Progenitor cell of endocrine pancreas (in vitro differentiated cells): ENCODE data around the gene SUN2. TPM values are rescaled to one million over a fixed set of nuclear protein-coding genes. Genes with fewer than 3 reads are reported as not detected.

Source experiments
- DNase-seq: peaks from one replicate; pipeline ENCODE4 v3.0.0; 2021; ENCODE audit warnings: low spot score; ENCODE audit not compliant: unreplicated experiment
- H3K27ac Mint-ChIP-seq: 2 replicates; pipeline ENCODE4 v1.8.0; 2021; ENCODE audit warnings: mild to moderate bottlenecking, moderate library complexity, mixed read lengths
- H3K27me3 Mint-ChIP-seq: 2 replicates; pipeline ENCODE4 v1.8.0; 2021; ENCODE audit warnings: mixed read lengths
- H3K36me3 Mint-ChIP-seq: 2 replicates; pipeline ENCODE4 v1.8.0; 2022; ENCODE audit warnings: mixed read lengths; ENCODE audit not compliant: insufficient read depth
- H3K4me1 Mint-ChIP-seq: 2 replicates; pipeline ENCODE4 v1.8.0; 2021; ENCODE audit warnings: low read depth, mixed read lengths
- H3K4me3 Mint-ChIP-seq: 2 replicates; pipeline ENCODE4 v1.8.0; 2021; ENCODE audit warnings: low read depth, mild to moderate bottlenecking, moderate library complexity, mixed read lengths
- H3K9me3 Mint-ChIP-seq: 2 replicates; pipeline ENCODE4 v1.8.0; 2021; ENCODE audit warnings: low read depth, mixed read lengths
- CTCF ChIP-seq: fragments of 200-600 bp; sonication (generic); IDR thresholded peaks from one replicate; pipeline ENCODE4 v1.5.0; 2021; ENCODE audit warnings: antibody characterized with exemption, mild to moderate bottlenecking; ENCODE audit not compliant: unreplicated experiment
- total RNA-seq: library from RNA; stranded (reverse); gene quantifications from 2 replicates; pipeline ENCODE4 v1.2.1, GENCODE V29; 2021

SUN2 gene
- total RNA-seq, 1 donor from 2014 or later: 66.1 TPM

- Mint-ChIP-seq H3K9me3 (no peaks in the 10 kb centered on the region), H3K27me3 (no peaks in the 10 kb centered on the region), H3K27ac (no peak overlapping the region), H3K36me3 (peaks cover 23% of the 10 kb centered on the region), H3K4me3 (no peak overlapping the region), H3K4me1 (no peaks in the 10 kb centered on the region)
- peak; percentile 47 for TF ChIP-seq CTCF
- DNase-seq: no peak
These were observed 30.7 kb downstream of the SUN2 start for GRCh38 chr22:38724926-38725571.

GRCh38 chr22:38724176-38724575, 31.6 kb downstream of the SUN2 start:
- H3K36me3 Mint-ChIP-seq: peaks cover 23% of the 10 kb centered on the region

GRCh38 chr22:38721551-38721950, 34.2 kb downstream of the SUN2 start:
- Mint-ChIP-seq H3K9me3 (no peaks in the 10 kb centered on the region), H3K27ac (no peak overlapping the region), H3K4me1 (peaks cover 2% of the 10 kb centered on the region), H3K27me3 (no peaks in the 10 kb centered on the region), H3K36me3 (peaks cover 25% of the 10 kb centered on the region), H3K4me3 (no peak overlapping the region)
- no peak for DNase-seq
- TF ChIP-seq CTCF: no peak

More at GRCh38 chr22:38724176-38724575, 31.6 kb downstream of the SUN2 start:
- H3K27me3 Mint-ChIP-seq: no peaks in the 10 kb centered on the region
- H3K4me1 Mint-ChIP-seq: no peaks in the 10 kb centered on the region
- no peak for TF ChIP-seq CTCF
- H3K27ac Mint-ChIP-seq: no peak overlapping the region
- no peaks in the 10 kb centered on the region for H3K9me3 Mint-ChIP-seq
- no peak overlapping the region for H3K4me3 Mint-ChIP-seq
- DNase-seq: no peak

GRCh38 chr22:38720350-38720749, 35.4 kb downstream of the SUN2 start:
- peaks cover 24% of the 10 kb centered on the region for H3K36me3 Mint-ChIP-seq

GRCh38 chr22:38719196-38719595, 36.6 kb downstream of the SUN2 start:
- H3K27me3 Mint-ChIP-seq: no peaks in the 10 kb centered on the region
- no peak overlapping the region for H3K4me3 Mint-ChIP-seq
- no peak for DNase-seq
- TF ChIP-seq CTCF: no peak
- peaks cover 17% of the 10 kb centered on the region for H3K36me3 Mint-ChIP-seq
- H3K9me3 Mint-ChIP-seq: no peaks in the 10 kb centered on the region
- peaks cover 2% of the 10 kb centered on the region for H3K4me1 Mint-ChIP-seq
- no peak overlapping the region for H3K27ac Mint-ChIP-seq

More at GRCh38 chr22:38720350-38720749, 35.4 kb downstream of the SUN2 start:
- Mint-ChIP-seq H3K27ac (no peak overlapping the region), H3K27me3 (no peaks in the 10 kb centered on the region), H3K4me1 (peaks cover 2% of the 10 kb centered on the region), H3K4me3 (no peak overlapping the region), H3K9me3 (no peaks in the 10 kb centered on the region)
- TF ChIP-seq CTCF: no peak
- no peak for DNase-seq
